Left lung (tissue), 10 donors: ENCODE results near the gene OAS2. TPM values are rescaled to one million over a fixed set of nuclear protein-coding genes. Genes with fewer than 3 reads are reported as not detected.

Source experiments
- ATAC-seq: fragments of 200-7000 bp; cut with Tn5 transposase; one replicate; pipeline ENCODE4 v1.9.1; 2020; ENCODE audit warnings: moderate library complexity
- DNase-seq, 4 donors: peaks; one replicate each; pipeline ENCODE4 v3.0.0-alpha.2; 2013 to 2020
- H3K27ac ChIP-seq, 2 donors: fragments of 200-600 bp; sonication (generic) in 1 of 2; one replicate each; pipeline versions ENCODE4 v1.5.0 to v1.8.0; 2020 to 2021
- H3K27me3 ChIP-seq, 2 donors: fragments of 200-600 bp; sonication (generic) in 1 of 2; one replicate each; pipeline versions ENCODE4 v1.5.0 to v1.8.0; 2020 to 2021
- H3K36me3 ChIP-seq, 2 donors: fragments of 200-600 bp; sonication (generic) in 1 of 2; one replicate each; pipeline versions ENCODE4 v1.5.0 to v1.8.0; 2020 to 2021
- H3K4me1 ChIP-seq, 2 donors: fragments of 200-600 bp; one replicate each; pipeline ENCODE4 v1.8.0; 2021
- H3K4me3 ChIP-seq, 2 donors: fragments of 200-600 bp; sonication (generic) in 1 of 2; one replicate each; pipeline versions ENCODE4 v1.5.0 to v1.8.0; 2020 to 2021; ENCODE audit warnings: mild to moderate bottlenecking in 1 of 2
- H3K9me3 ChIP-seq, 2 donors: fragments of 200-600 bp; sonication (generic) in 1 of 2; one replicate each; pipeline versions ENCODE4 v1.5.0 to v1.8.0; 2020 to 2021
- CTCF ChIP-seq, 2 donors: fragments of 200-600 bp; sonication (generic) in 1 of 2; IDR thresholded peaks; one replicate each; pipeline versions ENCODE4 v1.5.0 to v1.8.0; 2021; ENCODE audit warnings: antibody characterized with exemption in 2 of 2
- intact Hi-C, 2 donors: fragments of 100-400 bp; cut with DNase I; formaldehyde crosslinking; loops; one replicate each; pipeline versions ENCODE4 v1.11.2 to v1.14.2; 2022
- polyA plus RNA-seq, 6 donors: library from polyadenylated mRNA; unstranded; fragments of 120-200 nt; gene quantifications; one replicate each; pipeline ENCODE4 v1.2.1, GENCODE V29; 2013; ENCODE audit not compliant: insufficient read length in 6 of 6
- total RNA-seq, 2 donors: library from RNA; stranded (reverse); fragmentation: NEBNext Ultra II Directional; extraction: Animal tissue kit (Norgen Biotek cat#: 25700); gene quantifications; one replicate each; pipeline ENCODE4 v1.2.1, GENCODE V29; 2021
- donor health status: DM: no; HTN: yes; CAD: no.
- donor health status: DM: no; HTN: no; CAD: no.

The OAS2 gene
- total and polyA plus RNA-seq, 8 donors = 5.5 to 35.3 (median 10.3) TPM

- Histone ChIP-seq H3K27ac (no peak overlapping the region), H3K4me3 (no peak overlapping the region), H3K4me1 (no peaks in the 10 kb centered on the region), H3K36me3 (peaks cover 0 to 97% of the 10 kb centered on the region in 2 donors), H3K9me3 (peaks cover 0 to 8% of the 10 kb centered on the region in 2 donors), H3K27me3 (no peaks in the 10 kb centered on the region)
- ATAC-seq (no peak), DNase-seq (no peak)
- intact Hi-C loops = no loop called here
- TF ChIP-seq CTCF (IDR thresholded peaks at IDR 0.05) = no peak
These were observed 15.8 kb upstream of the OAS2 start for GRCh38 chr12:112962561-112962960.

GRCh38 chr12:112963227-112963861, 15.0 kb upstream of the OAS2 start:
- H3K27me3 ChIP-seq = no peaks in the 10 kb centered on the region
- ATAC-seq (no peak), DNase-seq (no peak)
- H3K4me3 ChIP-seq = no peak overlapping the region
- intact Hi-C loops = no loop called here
- no peak overlapping the region for H3K27ac ChIP-seq
- TF ChIP-seq CTCF (IDR thresholded peaks at IDR 0.05) = no peak
- H3K36me3 ChIP-seq = peaks cover 0 to 98% of the 10 kb centered on the region in 2 donors
- H3K4me1 ChIP-seq = no peaks in the 10 kb centered on the region
- H3K9me3 ChIP-seq = peaks cover 0 to 3% of the 10 kb centered on the region in 2 donors

GRCh38 chr12:112964067-112964670, 14.2 kb upstream of the OAS2 start:
- DNase-seq (no peak), ATAC-seq (no peak)
- Histone ChIP-seq H3K27me3 (no peaks in the 10 kb centered on the region), H3K27ac (no peak overlapping the region), H3K36me3 (peaks cover 0 to 99% of the 10 kb centered on the region in 2 donors), H3K4me1 (no peaks in the 10 kb centered on the region), H3K9me3 (no peaks in the 10 kb centered on the region), H3K4me3 (no peak overlapping the region)
- no peak for TF ChIP-seq CTCF (IDR thresholded peaks at IDR 0.05)
- intact Hi-C loops = no loop called here

- ATAC-seq = no peak
- TF ChIP-seq CTCF (IDR thresholded peaks at IDR 0.05) = no peak
- no peaks in the 10 kb centered on the region for H3K9me3 ChIP-seq
- H3K4me3 ChIP-seq = no peak overlapping the region
- H3K4me1 ChIP-seq = no peaks in the 10 kb centered on the region
- intact Hi-C loops = no loop called here
- no peak overlapping the region for H3K27ac ChIP-seq
- no peak for DNase-seq
- H3K36me3 ChIP-seq = peaks cover 0 to 100% of the 10 kb centered on the region in 2 donors
- H3K27me3 ChIP-seq = no peaks in the 10 kb centered on the region
These were observed 13.4 kb upstream of the OAS2 start for GRCh38 chr12:112964915-112965314.

GRCh38 chr12:112965643-112966042, 12.7 kb upstream of the OAS2 start:
- Histone ChIP-seq H3K27me3 (no peaks in the 10 kb centered on the region), H3K4me1 (no peaks in the 10 kb centered on the region), H3K27ac (no peak overlapping the region), H3K9me3 (no peaks in the 10 kb centered on the region), H3K36me3 (peaks cover 0 to 100% of the 10 kb centered on the region in 2 donors), H3K4me3 (no peak overlapping the region)
- TF ChIP-seq CTCF (IDR thresholded peaks at IDR 0.05) = no peak
- DNase-seq (no peak), ATAC-seq (no peak)
- intact Hi-C loops = no loop called here
